Measurements from ENCODE around the gene UBASH3B. TPM values are rescaled to one million over a fixed set of nuclear protein-coding genes. Genes with fewer than 3 reads are reported as not detected.

Gene UBASH3B
- total and polyA plus RNA-seq, 2 of the 13 experiments (the other 11 are each of a cell fraction or from before 2014, with no cell fraction given): 4.4 to 7.6 TPM

GRCh38 chr11:122776546-122776945 is 121.0 kb downstream of the UBASH3B start:
- FAIRE-seq: no peak
- intact Hi-C loops (cut with micrococcal nuclease; ENCODE audit: unreplicated experiment) (no loop called here), in situ Hi-C loops (cut with HindIII; ENCODE audit: extremely low pct_ligation_motif_present, low pct_unique_long_range_greater_than_20kb) (no loop called here)
- Histone ChIP-seq H3K4me2 (ENCODE audit: low read depth, low read length) (no peak overlapping the region), H3K9me3 (ENCODE audit: low read length) (no peaks in the 10 kb centered on the region), H2AFZ (ENCODE audit: low read length) (no peak overlapping the region), H3K27ac (ENCODE audit: extremely low read length, insufficient read depth, low read length) (no peak overlapping the region), H3K4me3 (replicated peaks in 1 of 3; ENCODE audit: insufficient read depth in 1 of 3, low read depth in 2 of 3, low read length in 3 of 3) (no peak overlapping the region), H3K27me3 (ENCODE audit: control insufficient read depth in 1 of 2, insufficient read depth in 2 of 2, low read length in 2 of 2) (no peaks in the 10 kb centered on the region), H3K4me1 (ENCODE audit: insufficient read depth, low read length) (no peaks in the 10 kb centered on the region), H4K20me1 (ENCODE audit: insufficient read depth, low read length) (no peaks in the 10 kb centered on the region), H3K79me2 (ENCODE audit: insufficient read depth, low read length) (no peaks in the 10 kb centered on the region), H3K9ac (ENCODE audit: insufficient read depth, low read depth, low read length) (no peak overlapping the region), H3K36me3 (replicated peaks in 1 of 2; ENCODE audit: control insufficient read depth in 1 of 2, insufficient read depth in 2 of 2, low read length in 2 of 2) (peaks cover 2 to 5% of the 10 kb centered on the region in 2 experiments; a peak in 2 of 5 replicates)
- no peak for DNase-seq (ENCODE audit: low spot score)
- CTCF ChIA-PET (ENCODE audit: low intra/inter-chr PET ratio, low total read pairs): no interaction called here
- ATAC-seq: no peak
- WGBS (ENCODE audit: low lambda C conversion rate): 97% methylated on average over 4 of the region's 4 CpGs
- POLR2A ChIA-PET: no interaction called here
- no TSS peak for BruUV-seq (replicated peaks)
- TF ChIP-seq KMT2B (CRISPR knock-in tag; IDR thresholded peaks at IDR 0.05): no peak
- TF ChIP-seq DPF2 (CRISPR knock-in tag; IDR thresholded peaks at IDR 0.05; ENCODE audit: borderline replicate concordance, low read depth): no peak
- TF ChIP-seq SP140L (CRISPR knock-in tag; IDR thresholded peaks at IDR 0.05; ENCODE audit: borderline replicate concordance): no peak
- no peak for TF ChIP-seq POLR2AphosphoS2 (IDR thresholded peaks at IDR 0.05; ENCODE audit: low read depth, low read length)
- TF ChIP-seq, protein P1, sequence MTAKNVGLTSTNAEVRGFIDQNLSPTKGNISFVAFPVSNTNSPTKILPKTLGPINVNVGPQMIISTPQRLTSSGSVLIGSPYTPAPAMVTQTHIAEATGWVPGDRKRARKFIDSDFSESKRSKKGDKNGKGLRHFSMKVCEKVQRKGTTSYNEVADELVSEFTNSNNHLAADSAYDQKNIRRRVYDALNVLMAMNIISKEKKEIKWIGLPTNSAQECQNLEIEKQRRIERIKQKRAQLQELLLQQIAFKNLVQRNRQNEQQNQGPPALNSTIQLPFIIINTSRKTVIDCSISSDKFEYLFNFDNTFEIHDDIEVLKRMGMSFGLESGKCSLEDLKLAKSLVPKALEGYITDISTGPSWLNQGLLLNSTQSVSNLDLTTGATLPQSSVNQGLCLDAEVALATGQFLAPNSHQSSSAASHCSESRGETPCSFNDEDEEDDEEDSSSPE (CRISPR knock-in tag; IDR thresholded peaks at IDR 0.05): no peak
- TF ChIP-seq ETV6 (CRISPR knock-in tag; conservative IDR thresholded peaks at IDR 0.05): no peak
- TF ChIP-seq U2AF2 (IDR thresholded peaks at IDR 0.05; ENCODE audit: low read depth, low read length): no peak
- TF ChIP-seq ZNF558 (CRISPR knock-in tag; IDR thresholded peaks at IDR 0.05; ENCODE audit: borderline replicate concordance): no peak
- TF ChIP-seq ZNF460 (CRISPR knock-in tag; IDR thresholded peaks at IDR 0.05; ENCODE audit: borderline replicate concordance): no peak
- TF ChIP-seq ZNF839 (CRISPR knock-in tag; IDR thresholded peaks at IDR 0.05; ENCODE audit: borderline replicate concordance): no peak
- TF ChIP-seq SKIL (CRISPR knock-in tag; IDR thresholded peaks at IDR 0.05; ENCODE audit: borderline replicate concordance): no peak
- TF ChIP-seq ZNF792 (CRISPR knock-in tag; IDR thresholded peaks at IDR 0.05): no peak
- no peak for TF ChIP-seq JARID2 (CRISPR knock-in tag; IDR thresholded peaks at IDR 0.05; ENCODE audit: insufficient replicate concordance)
- TF ChIP-seq ELF1 (CRISPR knock-in tag; IDR thresholded peaks at IDR 0.05): no peak
- no peak for TF ChIP-seq IRF9 (CRISPR knock-in tag; IDR thresholded peaks at IDR 0.05; ENCODE audit: borderline replicate concordance)
- TF ChIP-seq TP53 (CRISPR knock-in tag; conservative IDR thresholded peaks at IDR 0.05): no peak

Measured in HepG2 (cell line).